DMS53 treated with DMSO at 0.1 percent for 48 hours (cell line): Measurements from ENCODE around the gene STK38.
"Not testable (repeated sequence)": the region's sequence is repeated elsewhere in the genome, so short reads cannot be mapped to it uniquely, and the experiment has no call there.

Experiments used
- DNase-seq: peaks from one replicate; lab custom pipeline; 2025; ENCODE audit not compliant: unreplicated experiment; lab: John Stamatoyannopoulos, UW

The STK38 gene

GRCh38 chr6:36489426-36489825, 57.9 kb downstream of the STK38 start:
- no peak for DNase-seq

- no peak for DNase-seq
Observed at GRCh38 chr6:36488221-36488620, 59.1 kb downstream of the STK38 start.

GRCh38 chr6:36487698-36488097, 59.6 kb downstream of the STK38 start:
- DNase-seq, result no peak

GRCh38 chr6:36484736-36485135, 62.5 kb downstream of the STK38 start:
- DNase-seq, result no peak

- DNase-seq, result not testable (repeated sequence)
Observed at GRCh38 chr6:36483326-36483725, 64.0 kb downstream of the STK38 start.

- DNase-seq, result no peak
Observed at GRCh38 chr6:36479256-36479655, 68.0 kb downstream of the STK38 start.

- DNase-seq, result no peak
Observed at GRCh38 chr6:36478051-36478526, 69.2 kb downstream of the STK38 start.

GRCh38 chr6:36469946-36470345, 77.3 kb downstream of the STK38 start:
- no peak for DNase-seq

GRCh38 chr6:36469148-36469661, 78.1 kb downstream of the STK38 start:
- DNase-seq, result no peak

- DNase-seq, result no peak
Observed at GRCh38 chr6:36467625-36468024, 79.7 kb downstream of the STK38 start.

- DNase-seq, result no peak
Observed at GRCh38 chr6:36464233-36464632, 83.0 kb downstream of the STK38 start.

GRCh38 chr6:36463676-36464075, 83.6 kb downstream of the STK38 start:
- no peak for DNase-seq

- DNase-seq, result no peak
Observed at GRCh38 chr6:36461646-36462045, 85.6 kb downstream of the STK38 start.

GRCh38 chr6:36460916-36461315, 86.4 kb downstream of the STK38 start:
- DNase-seq, result no peak

GRCh38 chr6:36459501-36459900, 87.8 kb downstream of the STK38 start:
- no peak for DNase-seq

GRCh38 chr6:36455486-36456027, 91.7 kb downstream of the STK38 start:
- no peak for DNase-seq

GRCh38 chr6:36452897-36453296, 94.4 kb downstream of the STK38 start:
- DNase-seq, result not testable (repeated sequence)

GRCh38 chr6:36449173-36449572, 98.1 kb downstream of the STK38 start:
- DNase-seq, result not testable (repeated sequence)

GRCh38 chr6:36445621-36446020, 101.7 kb downstream of the STK38 start:
- DNase-seq, result no peak

- DNase-seq, result no peak
Observed at GRCh38 chr6:36444470-36444869, 102.8 kb downstream of the STK38 start.
